PC-3 (cell line): ENCODE measurements around the gene ANO4. TPM values are rescaled to one million over a fixed set of nuclear protein-coding genes. Genes with fewer than 3 reads are reported as not detected.

Experiments
- ATAC-seq: fragments of 200-7000 bp; cut with Tn5 transposase; 2 replicates; pipeline ENCODE4 v1.9.1; 2020; ENCODE audit warnings: mild to moderate bottlenecking, moderate library complexity
- BruUV-seq: library from RNA; stranded (reverse); fragments of 400-500 nt; replicated peaks from 2 replicates; lab custom pipeline; 2021; lab: Mats Ljungman, UMichigan
- CTCF ChIA-PET: fragments of 300-600 bp; sonication (Branson Sonifier 250); formaldehyde crosslinking; loops from one replicate; lab custom pipeline; 2022; ENCODE audit warnings: antibody characterized with exemption; lab: Charles Lee
- POLR2A ChIA-PET: fragments of 300-600 bp; sonication (Branson Sonifier 250); formaldehyde crosslinking; loops from one replicate; lab custom pipeline; 2022; ENCODE audit warnings: antibody characterized with exemption; ENCODE audit not compliant: unreplicated experiment; lab: Charles Lee
- DNase-seq: peaks from one replicate; pipeline ENCODE4 v3.0.0-alpha.2; 2015
- H2AFZ ChIP-seq: fragments of 300-600 bp; sonication (generic); 2 replicates; pipeline ENCODE4 v1.6.0; 2016; ENCODE audit warnings: antibody characterized with exemption, low read length
- H3F3A ChIP-seq: fragments of 300-600 bp; sonication (generic); one replicate; pipeline ENCODE4 v1.6.0; 2017; ENCODE audit warnings: antibody characterized with exemption, low read length, control low read depth, mild to moderate bottlenecking; ENCODE audit not compliant: unreplicated experiment
- H3K27ac ChIP-seq: fragments of 300-600 bp; sonication (generic); 2 replicates; pipeline ENCODE4 v1.5.1; 2016; ENCODE audit warnings: mild to moderate bottlenecking, low read length
- H3K27me3 ChIP-seq: fragments of 300-600 bp; sonication (generic); 2 replicates; pipeline ENCODE4 v1.6.1; 2016; ENCODE audit warnings: low read length, mixed read lengths
- H3K36me3 ChIP-seq: fragments of 300-600 bp; sonication (generic); 2 replicates; pipeline ENCODE4 v1.6.1; 2016; ENCODE audit warnings: low read depth, mixed run types, low read length, mixed read lengths
- H3K4me1 ChIP-seq: fragments of 300-600 bp; sonication (generic); 2 replicates; pipeline ENCODE4 v1.5.1; 2016; ENCODE audit warnings: low read length; ENCODE audit not compliant: insufficient read depth
- H3K4me2 ChIP-seq: fragments of 300-600 bp; sonication (generic); 2 replicates; pipeline ENCODE4 v1.6.0; 2016; ENCODE audit warnings: low read length
- H3K4me3 ChIP-seq: fragments of 300-600 bp; sonication (generic); 2 replicates; pipeline ENCODE4 v1.5.1; 2016; ENCODE audit warnings: mild to moderate bottlenecking, low read length, mixed read lengths
- H3K79me2 ChIP-seq: fragments of 300-600 bp; sonication (generic); 2 replicates; pipeline ENCODE4 v1.6.1; 2017; ENCODE audit warnings: low read length, mixed read lengths
- H3K9ac ChIP-seq: fragments of 300-600 bp; sonication (generic); 2 replicates; pipeline ENCODE4 v1.6.0; 2016; ENCODE audit warnings: mild to moderate bottlenecking, low read length
- H3K9me2 ChIP-seq: fragments of 300-600 bp; sonication (generic); replicated peaks from 2 replicates; pipeline ENCODE4 v1.6.1; 2016; ENCODE audit warnings: mixed run types, low read length, mixed read lengths
- H3K9me3 ChIP-seq: fragments of 300-600 bp; sonication (generic); 2 replicates; pipeline ENCODE4 v1.6.1; 2016; ENCODE audit warnings: low read length, mixed read lengths
- H4K20me1 ChIP-seq: fragments of 300-600 bp; sonication (generic); 2 replicates; pipeline ENCODE4 v1.6.1; 2016; ENCODE audit warnings: low read length, mixed read lengths
- CTCF ChIP-seq: fragments of 300-600 bp; sonication (generic); conservative IDR thresholded peaks from 2 replicates; pipeline ENCODE4 v1.5.1; 2017; ENCODE audit warnings: antibody characterized with exemption, low read depth, mild to moderate bottlenecking, low read length
- EZH2 ChIP-seq: fragments of 300-600 bp; sonication (generic); IDR thresholded peaks from one replicate; pipeline ENCODE4 v1.6.1; 2017; ENCODE audit warnings: antibody characterized with exemption, mild to moderate bottlenecking, low read length; ENCODE audit not compliant: unreplicated experiment
- EZH2phosphoT487 ChIP-seq: fragments of 300-600 bp; sonication (generic); IDR thresholded peaks from 2 replicates; pipeline ENCODE4 v1.6.1; 2018; ENCODE audit warnings: mild to moderate bottlenecking, antibody characterized with exemption, low read length, borderline replicate concordance
- intact Hi-C: fragments of 100-400 bp; cut with micrococcal nuclease; formaldehyde crosslinking; loops from 2 replicates; pipeline ENCODE4 v1.9.0; 2023
- total RNA-seq: library from RNA; depleted of rRNA; stranded (reverse); fragments of >200 nt; gene quantifications from 2 replicates; pipeline ENCODE4 v1.2.3, GENCODE V29; 2014

ANO4 gene
- total RNA-seq, 1 experiment from 2014 or later: not detected

GRCh38 chr12:100904270-100904669, 109.7 kb downstream of the ANO4 start:
- no peak for TF ChIP-seq EZH2phosphoT487
- Histone ChIP-seq H3K27me3 (0 out of 2 replicates have a peak, but pooled peaks cover under 1% of the 10 kb centered on the region), H3K4me1 (no peaks in the 10 kb centered on the region), H3K9me2 (no peaks in the 10 kb centered on the region), H3F3A (no peaks in the 10 kb centered on the region), H3K4me2 (no peak overlapping the region), H3K9ac (no peak overlapping the region), H4K20me1 (no peaks in the 10 kb centered on the region), H3K4me3 (no peak overlapping the region), H2AFZ (no peak overlapping the region), H3K9me3 (peaks cover 4% of the 10 kb centered on the region; the same call in 1 of the 2 replicates), H3K36me3 (no peaks in the 10 kb centered on the region), H3K27ac (no peak overlapping the region), H3K79me2 (no peaks in the 10 kb centered on the region)
- POLR2A ChIA-PET: no interaction called here
- CTCF ChIA-PET: no interaction called here
- BruUV-seq: no TSS peak
- intact Hi-C loops: no loop called here
- DNase-seq (no peak), ATAC-seq (no peak)

- no peaks in the 10 kb centered on the region for H3K79me2 ChIP-seq
- no peak overlapping the region for H3K4me2 ChIP-seq
- no peaks in the 10 kb centered on the region for H3F3A ChIP-seq
- no peaks in the 10 kb centered on the region for H3K9me3 ChIP-seq
- no peaks in the 10 kb centered on the region for H3K36me3 ChIP-seq
- DNase-seq (no peak), ATAC-seq (no peak)
- H3K4me3 ChIP-seq: no peak overlapping the region
- no peaks in the 10 kb centered on the region for H3K9me2 ChIP-seq
- POLR2A ChIA-PET: no interaction called here
- TF ChIP-seq EZH2 (no peak), CTCF (no peak), EZH2phosphoT487 (no peak)
- no peak overlapping the region for H2AFZ ChIP-seq
- H3K9ac ChIP-seq: no peak overlapping the region
- BruUV-seq: no TSS peak
- 0 out of 2 replicates have a peak, but pooled peaks cover 4% of the 10 kb centered on the region for H3K27me3 ChIP-seq
- no peak overlapping the region for H3K27ac ChIP-seq
- H3K4me1 ChIP-seq: no peaks in the 10 kb centered on the region
- CTCF ChIA-PET: no interaction called here
- intact Hi-C loops: no loop called here
- no peaks in the 10 kb centered on the region for H4K20me1 ChIP-seq
These were observed 113.9 kb downstream of the ANO4 start for GRCh38 chr12:100908501-100908900.

GRCh38 chr12:100913872-100914592, 119.5 kb downstream of the ANO4 start:
- no peak overlapping the region for H2AFZ ChIP-seq
- no peak overlapping the region for H3K9ac ChIP-seq
- H3K9me3 ChIP-seq: no peaks in the 10 kb centered on the region
- H3K4me2 ChIP-seq: no peak overlapping the region
- ATAC-seq: no peak
- ChIA-PET CTCF (no interaction called here), POLR2A (no interaction called here)
- TF ChIP-seq EZH2 (no peak), CTCF (no peak), EZH2phosphoT487 (no peak)
- H3K79me2 ChIP-seq: no peaks in the 10 kb centered on the region
- H3F3A ChIP-seq: no peaks in the 10 kb centered on the region
- H3K4me1 ChIP-seq: no peaks in the 10 kb centered on the region
- H3K36me3 ChIP-seq: no peaks in the 10 kb centered on the region
- no peak overlapping the region for H3K27ac ChIP-seq
- no peak for DNase-seq
- no peaks in the 10 kb centered on the region for H3K9me2 ChIP-seq
- no peaks in the 10 kb centered on the region for H4K20me1 ChIP-seq
- intact Hi-C loops: no loop called here
- H3K27me3 ChIP-seq: 0 out of 2 replicates have a peak, but pooled peaks cover 4% of the 10 kb centered on the region
- H3K4me3 ChIP-seq: no peak overlapping the region
- no TSS peak for BruUV-seq
